Activated CD4-positive, alpha-beta T cell treated with anti-CD3 and anti-CD28 coated beads for 36 hours (primary cell): Measurements from ENCODE around the gene LYRM9. TPM values are rescaled to one million over a fixed set of nuclear protein-coding genes. Genes with fewer than 3 reads are reported as not detected.
A peak's percentile ranks its signal among the peaks of the same experiment; 100 is the strongest.
"Not testable (repeated sequence)": the region's sequence is repeated elsewhere in the genome, so short reads cannot be mapped to it uniquely, and the experiment has no call there.

Source experiments
- ATAC-seq: fragments of 200-7000 bp; cut with Tn5 transposase; one replicate; pipeline ENCODE4 v1.10.0; 2021; ENCODE audit warnings: mild to moderate bottlenecking, moderate library complexity
- CTCF ChIA-PET: fragments of 350-600 bp; sonication (Branson Sonifier 250); formaldehyde crosslinking; loops from one replicate; lab custom pipeline; 2021; ENCODE audit warnings: antibody characterized with exemption; lab: Charles Lee
- POLR2A ChIA-PET: fragments of 350-600 bp; sonication (Branson Sonifier 250); formaldehyde crosslinking; loops from one replicate; lab custom pipeline; 2021; ENCODE audit warnings: antibody characterized with exemption, inconsistent platforms; lab: Charles Lee
- DNase-seq: peaks from one replicate; pipeline ENCODE4 v3.0.0-alpha.2; 2020
- H3K27ac Mint-ChIP-seq: one replicate; pipeline ENCODE4 v1.8.0; 2021; ENCODE audit warnings: mixed read lengths
- H3K27me3 Mint-ChIP-seq: one replicate; pipeline ENCODE4 v1.8.0; 2021; ENCODE audit warnings: mixed read lengths
- H3K36me3 Mint-ChIP-seq: one replicate; pipeline ENCODE4 v1.8.0; 2021; ENCODE audit warnings: low read depth, mixed read lengths
- H3K4me1 Mint-ChIP-seq: one replicate; pipeline ENCODE4 v1.8.0; 2021; ENCODE audit warnings: mixed read lengths
- H3K4me3 Mint-ChIP-seq: one replicate; pipeline ENCODE4 v1.8.0; 2021; ENCODE audit warnings: mild to moderate bottlenecking, moderate library complexity, mixed read lengths
- H3K9me3 Mint-ChIP-seq: one replicate; pipeline ENCODE4 v1.8.0; 2021; ENCODE audit warnings: low read depth, mixed read lengths
- intact Hi-C, 2 experiments: fragments of 100-400 bp; cut with DNase I in 1 of 2; cut with micrococcal nuclease in 1 of 2; formaldehyde crosslinking; loops; one replicate each; pipeline versions ENCODE4 v1.14.2 to v1.15.1; 2022 to 2024; cut with DNase I, micrococcal nuclease
- total RNA-seq, 2 experiments: library from RNA; stranded (reverse); gene quantifications; one replicate each; pipeline ENCODE4 v1.2.3, GENCODE V29; 2021

The LYRM9 gene
- total RNA-seq, 2 experiments from 2014 or later, result 5.9 to 6.3 TPM

- CTCF ChIA-PET, result interaction anchor here (1.2 kb wide), 1 partner anchor 27 kb away, joined by 4 read pairs; no protein-coding TSS in a partner anchor
- POLR2A ChIA-PET, result no interaction called here
- DNase-seq (no peak), ATAC-seq (no peak)
- Mint-ChIP-seq H3K27me3 (no peaks in the 10 kb centered on the region), H3K27ac (no peak overlapping the region), H3K4me1 (peaks cover 4% of the 10 kb centered on the region), H3K36me3 (no peaks in the 10 kb centered on the region), H3K9me3 (no peaks in the 10 kb centered on the region), H3K4me3 (no peak overlapping the region)
- intact Hi-C loops, result no loop called here
Observed at GRCh38 chr17:27853091-27853490, 40.1 kb downstream of the LYRM9 start.

- ChIA-PET POLR2A (no interaction called here), CTCF (interaction anchor here (1.0 to 2.4 kb wide), 2 partner anchors 31 to 44 kb away, joined by 3 to 6 read pairs; no protein-coding TSS in a partner anchor)
- no peaks in the 10 kb centered on the region for H3K27me3 Mint-ChIP-seq
- H3K27ac Mint-ChIP-seq, result no peak overlapping the region
- H3K9me3 Mint-ChIP-seq, result no peaks in the 10 kb centered on the region
- no peak overlapping the region for H3K4me3 Mint-ChIP-seq
- intact Hi-C loops, result no loop called here
- no peaks in the 10 kb centered on the region for H3K36me3 Mint-ChIP-seq
- H3K4me1 Mint-ChIP-seq, result peaks cover 16% of the 10 kb centered on the region
- ATAC-seq (no peak), DNase-seq (no peak)
Observed at GRCh38 chr17:27849474-27850185, 43.5 kb downstream of the LYRM9 start.

- no peak for ATAC-seq
- CTCF ChIA-PET, result interaction anchor here (0.6 to 2.4 kb wide), 3 partner anchors 9 to 440 kb away, joined by 3 to 6 read pairs (median 3); no protein-coding TSS in a partner anchor
- H3K4me1 Mint-ChIP-seq, result peaks cover 16% of the 10 kb centered on the region
Observed at GRCh38 chr17:27848931-27849330, 44.2 kb downstream of the LYRM9 start.

GRCh38 chr17:27846808-27847307 is 46.3 kb downstream of the LYRM9 start:
- H3K36me3 Mint-ChIP-seq, ATAC-seq, POLR2A ChIA-PET, H3K9me3 Mint-ChIP-seq, H3K27me3 Mint-ChIP-seq, DNase-seq: not testable (repeated sequence)
- intact Hi-C loops, result loop anchor here in 1 of 2 experiments (2.0 kb wide), 1 partner anchor 38 kb away; no protein-coding TSS in a partner anchor
- Mint-ChIP-seq H3K4me3 (peak overlapping the region; percentile 30), H3K4me1 (peaks cover 16% of the 10 kb centered on the region), H3K27ac (peak overlapping the region; percentile 84)
- CTCF ChIA-PET, result interaction anchor here (0.9 to 2.7 kb wide), 6 partner anchors 9 to 570 kb away, joined by 3 to 11 read pairs (median 8); no protein-coding TSS in a partner anchor

More at GRCh38 chr17:27848931-27849330, 44.2 kb downstream of the LYRM9 start:
- Mint-ChIP-seq H3K36me3 (no peaks in the 10 kb centered on the region), H3K9me3 (no peaks in the 10 kb centered on the region), H3K27me3 (no peaks in the 10 kb centered on the region), H3K27ac (no peak overlapping the region), H3K4me3 (no peak overlapping the region)
- intact Hi-C loops, result no loop called here
- no peak for DNase-seq
- POLR2A ChIA-PET, result no interaction called here

- CTCF ChIA-PET, result interaction anchor here (0.6 to 2.7 kb wide), 6 partner anchors 9 to 45 kb away, joined by 3 to 11 read pairs (median 8); no protein-coding TSS in a partner anchor
- Mint-ChIP-seq H3K36me3 (no peaks in the 10 kb centered on the region), H3K4me3 (peak overlapping the region; percentile 30), H3K27me3 (no peaks in the 10 kb centered on the region), H3K27ac (peak overlapping the region; percentile 84), H3K4me1 (peaks cover 16% of the 10 kb centered on the region), H3K9me3 (no peaks in the 10 kb centered on the region)
- intact Hi-C loops, result loop anchor here in 1 of 2 experiments (2.0 kb wide), 1 partner anchor 37 kb away; no protein-coding TSS in a partner anchor
- POLR2A ChIA-PET, result no interaction called here
- DNase-seq, result peak; percentile 38
- peak; percentile 57 for ATAC-seq
Observed at GRCh38 chr17:27846042-27846655, 47.0 kb downstream of the LYRM9 start.

GRCh38 chr17:27845264-27846041 is 47.7 kb downstream of the LYRM9 start:
- CTCF ChIA-PET, result interaction anchor here (0.6 to 2.7 kb wide), 7 partner anchors 10 to 44 kb away, joined by 3 to 11 read pairs (median 6); no protein-coding TSS in a partner anchor

GRCh38 chr17:27840688-27841087 is 52.5 kb downstream of the LYRM9 start:
- H3K4me1 Mint-ChIP-seq, result peaks cover 2% of the 10 kb centered on the region
- DNase-seq (no peak), ATAC-seq (no peak)
- H3K27me3 Mint-ChIP-seq, result no peaks in the 10 kb centered on the region
- H3K36me3 Mint-ChIP-seq, result no peaks in the 10 kb centered on the region
- ChIA-PET CTCF (no interaction called here), POLR2A (no interaction called here)
- no peak overlapping the region for H3K4me3 Mint-ChIP-seq
- H3K27ac Mint-ChIP-seq, result no peak overlapping the region
- intact Hi-C loops, result no loop called here
- no peaks in the 10 kb centered on the region for H3K9me3 Mint-ChIP-seq

More at GRCh38 chr17:27845264-27846041, 47.7 kb downstream of the LYRM9 start:
- H3K36me3 Mint-ChIP-seq, result no peaks in the 10 kb centered on the region
- no peak overlapping the region for H3K4me3 Mint-ChIP-seq
- ATAC-seq (no peak), DNase-seq (no peak)
- intact Hi-C loops, result loop anchor here in 1 of 2 experiments (2.0 kb wide), 1 partner anchor 37 kb away; no protein-coding TSS in a partner anchor
- POLR2A ChIA-PET, result no interaction called here
- peak overlapping the region; percentile 2 for H3K27ac Mint-ChIP-seq
- H3K9me3 Mint-ChIP-seq, result no peaks in the 10 kb centered on the region
- peaks cover 16% of the 10 kb centered on the region for H3K4me1 Mint-ChIP-seq
- H3K27me3 Mint-ChIP-seq, result no peaks in the 10 kb centered on the region

- H3K36me3 Mint-ChIP-seq, DNase-seq, H3K27ac Mint-ChIP-seq, H3K4me1 Mint-ChIP-seq, POLR2A ChIA-PET, H3K27me3 Mint-ChIP-seq, H3K9me3 Mint-ChIP-seq, CTCF ChIA-PET, intact Hi-C loops, H3K4me3 Mint-ChIP-seq: not testable (repeated sequence)
- peak; percentile 92 for ATAC-seq
Observed at GRCh38 chr17:27840406-27840678, 52.8 kb downstream of the LYRM9 start.

GRCh38 chr17:27839571-27840405 is 53.4 kb downstream of the LYRM9 start:
- H3K36me3 Mint-ChIP-seq, DNase-seq, POLR2A ChIA-PET, intact Hi-C loops, H3K27ac Mint-ChIP-seq, H3K4me3 Mint-ChIP-seq, H3K4me1 Mint-ChIP-seq, CTCF ChIA-PET, H3K9me3 Mint-ChIP-seq, H3K27me3 Mint-ChIP-seq: not testable (repeated sequence)
- ATAC-seq, result peak; percentile 70

- intact Hi-C loops, ATAC-seq: not testable (repeated sequence)
Observed at GRCh38 chr17:27838607-27839006, 54.6 kb downstream of the LYRM9 start.

More at GRCh38 chr17:27838607-27839006, 54.6 kb downstream of the LYRM9 start:
- H3K27ac Mint-ChIP-seq, DNase-seq, H3K9me3 Mint-ChIP-seq, CTCF ChIA-PET, H3K4me3 Mint-ChIP-seq, H3K27me3 Mint-ChIP-seq, H3K36me3 Mint-ChIP-seq, POLR2A ChIA-PET, H3K4me1 Mint-ChIP-seq: not testable (repeated sequence)
